ENCODE measurements around the gene IL22RA2. TPM values are rescaled to one million over a fixed set of nuclear protein-coding genes. Genes with fewer than 3 reads are reported as not detected.

The IL22RA2 gene
- total and polyA plus RNA-seq, 9 of the 15 experiments (the other 6 are each of a cell fraction or from before 2014, with no cell fraction given) = 0.03 TPM; not detected in 8

- TF ChIP-seq THRA (IDR thresholded peaks at IDR 0.05) = no peak
- TF ChIP-seq YBX1 (IDR thresholded peaks at IDR 0.05) = no peak
- TF ChIP-seq HMGXB4 (CRISPR knock-in tag; IDR thresholded peaks at IDR 0.05) = no peak
- no peak for TF ChIP-seq CHD1 (IDR thresholded peaks at IDR 0.05; ENCODE audit: low read length)
- TF ChIP-seq FOXK2 (conservative IDR thresholded peaks at IDR 0.05 in 1 of 2, IDR thresholded peaks at IDR 0.05 in 1 of 2; ENCODE audit: low read depth in 2 of 2) = no peak
- no peak for TF ChIP-seq FOXK1 (CRISPR knock-in tag; IDR thresholded peaks at IDR 0.05; ENCODE audit: borderline replicate concordance)
- no peak for TF ChIP-seq SRSF3 (IDR thresholded peaks at IDR 0.05; ENCODE audit: insufficient read depth, low read length)
- no peak for TF ChIP-seq HMG20A (CRISPR knock-in tag; conservative IDR thresholded peaks at IDR 0.05)
- TF ChIP-seq ZNF699 (CRISPR knock-in tag; IDR thresholded peaks at IDR 0.05; ENCODE audit: insufficient replicate concordance) = no peak
- no peak for TF ChIP-seq ZNF174 (CRISPR knock-in tag; IDR thresholded peaks at IDR 0.05)
- no peak for TF ChIP-seq ZNF277 (CRISPR knock-in tag; IDR thresholded peaks at IDR 0.05; ENCODE audit: borderline replicate concordance)
- peak; percentile 89; the same call in 1 of the 2 replicates for TF ChIP-seq CREB3 (tag; conservative IDR thresholded peaks at IDR 0.05; ENCODE audit: low read depth)
- no peak for TF ChIP-seq CCAR2 (IDR thresholded peaks at IDR 0.05; ENCODE audit: low read depth, low read length)
- no peak for TF ChIP-seq CHCHD3 (CRISPR knock-in tag; IDR thresholded peaks at IDR 0.05)
- no peak for TF ChIP-seq RB1 (IDR thresholded peaks at IDR 0.05; ENCODE audit: low read depth)
- no peak for TF ChIP-seq FUS (optimal IDR thresholded peaks at IDR 0.05; ENCODE audit: low read depth, low read length)
- TF ChIP-seq NFYB (IDR thresholded peaks at IDR 0.05; ENCODE audit: extremely low read depth, insufficient read length) = no peak
- peak; percentile 69; the same call in 1 of the 2 replicates for TF ChIP-seq TSHZ1 (CRISPR knock-in tag; IDR thresholded peaks at IDR 0.05)
- TF ChIP-seq ZNF133 (CRISPR knock-in tag; IDR thresholded peaks at IDR 0.05) = no peak
These were observed 3.0 kb downstream of the IL22RA2 start (continued) for GRCh38 chr6:137170266-137171052.

All from K562 (cell line).